GM23338 (cell line): ENCODE data around the gene CCNY. TPM values are rescaled to one million over a fixed set of nuclear protein-coding genes. Genes with fewer than 3 reads are reported as not detected.

Experiments
- ATAC-seq: fragments of 200-7000 bp; cut with Tn5 transposase; 3 replicates; pipeline ENCODE4 v1.9.1; 2020
- DNase-seq: peaks from one replicate; pipeline ENCODE4 v3.0.0-alpha.2; 2015; ENCODE audit warnings: low spot score
- H2AFZ ChIP-seq: fragments of 200-600 bp; sonication (generic); 2 replicates; pipeline ENCODE4 v1.8.0; 2016; ENCODE audit warnings: antibody characterized with exemption, mild to moderate bottlenecking, moderate library complexity
- H3F3A ChIP-seq: fragments of 200-600 bp; sonication (generic); replicated peaks from 2 replicates; pipeline ENCODE4 v1.8.0; 2017; ENCODE audit warnings: antibody characterized with exemption, mixed run types, low read depth
- H3K27ac ChIP-seq: fragments of 200-600 bp; sonication (generic); 2 replicates; pipeline ENCODE4 v1.6.1; 2016; ENCODE audit warnings: low read depth
- H3K27me3 ChIP-seq: fragments of 200-600 bp; sonication (generic); 2 replicates; pipeline ENCODE4 v1.8.0; 2016; ENCODE audit warnings: mild to moderate bottlenecking, mixed run types, moderate library complexity; ENCODE audit not compliant: insufficient read depth
- H3K36me3 ChIP-seq: fragments of 200-600 bp; sonication (generic); 2 replicates; pipeline ENCODE4 v1.8.0; 2016; ENCODE audit warnings: mild to moderate bottlenecking; ENCODE audit not compliant: insufficient read depth
- H3K4me1 ChIP-seq: fragments of 200-600 bp; sonication (generic); 2 replicates; pipeline ENCODE4 v1.8.0; 2016; ENCODE audit warnings: mild to moderate bottlenecking, moderate library complexity; ENCODE audit not compliant: insufficient read depth
- H3K4me2 ChIP-seq: fragments of 200-600 bp; sonication (generic); 2 replicates; pipeline ENCODE4 v1.7.1; 2017; ENCODE audit warnings: mixed run types
- H3K4me3 ChIP-seq: fragments of 200-600 bp; sonication (generic); 2 replicates; pipeline ENCODE4 v1.6.1; 2016; ENCODE audit warnings: mixed run types
- H3K79me2 ChIP-seq: fragments of 200-600 bp; sonication (generic); replicated peaks from 2 replicates; pipeline ENCODE4 v1.8.0; 2017; ENCODE audit warnings: mild to moderate bottlenecking; ENCODE audit not compliant: insufficient read depth
- H3K9me2 ChIP-seq: fragments of 200-600 bp; sonication (generic); 2 replicates; pipeline ENCODE4 v1.8.0; 2017; ENCODE audit not compliant: insufficient read depth
- H4K20me1 ChIP-seq: fragments of 200-600 bp; sonication (generic); replicated peaks from 2 replicates; pipeline ENCODE4 v1.8.0; 2017; ENCODE audit warnings: mild to moderate bottlenecking; ENCODE audit not compliant: insufficient read depth
- H3K27ac Mint-ChIP-seq: 2 replicates; pipeline ENCODE4 v1.8.0; 2020; ENCODE audit warnings: inconsistent platforms, mild to moderate bottlenecking, moderate library complexity, mixed read lengths
- H3K27me3 Mint-ChIP-seq: 3 replicates; pipeline ENCODE4 v1.8.0; 2022; ENCODE audit warnings: low read depth, mild to moderate bottlenecking, moderate library complexity, mixed read lengths, inconsistent platforms; ENCODE audit not compliant: insufficient read depth, poor library complexity
- H3K36me3 Mint-ChIP-seq: 3 replicates; pipeline ENCODE4 v1.8.0; 2021; ENCODE audit warnings: low read depth, mild to moderate bottlenecking, inconsistent platforms, moderate library complexity, mixed read lengths
- H3K4me1 Mint-ChIP-seq: 3 replicates; pipeline ENCODE4 v1.8.0; 2020; ENCODE audit warnings: mild to moderate bottlenecking, inconsistent platforms, mixed read lengths
- H3K4me3 Mint-ChIP-seq: 3 replicates; pipeline ENCODE4 v1.8.0; 2021; ENCODE audit warnings: moderate library complexity, mild to moderate bottlenecking, inconsistent platforms, mixed read lengths
- H3K9me3 Mint-ChIP-seq: 3 replicates; pipeline ENCODE4 v1.8.0; 2020; ENCODE audit warnings: moderate library complexity, mild to moderate bottlenecking, inconsistent platforms, mixed read lengths
- CREB1 ChIP-seq: fragments of 250-450 bp; sonication (Bioruptor Pico); IDR thresholded peaks from 2 replicates; pipeline ENCODE4 v1.5.0; 2020; ENCODE audit warnings: low read depth, mild to moderate bottlenecking, moderate library complexity
- CTCF ChIP-seq, 2 experiments: fragments of 200-600 bp in 1 of 2; sonication (generic) in 1 of 2; conservative IDR thresholded peaks; 2 replicates each; pipeline versions ENCODE4 v1.5.1 to v1.6.1; 2016 to 2017; ENCODE audit warnings: antibody characterized with exemption in 2 of 2, low read depth in 2 of 2, mild to moderate bottlenecking in 2 of 2, moderate library complexity in 1 of 2
- ETS1 ChIP-seq: IDR thresholded peaks from 2 replicates; pipeline ENCODE4 v1.6.1; 2016; ENCODE audit warnings: antibody characterized with exemption
- EZH2 ChIP-seq: fragments of 200-600 bp; sonication (generic); IDR thresholded peaks from one replicate; pipeline ENCODE4 v1.8.0; 2017; ENCODE audit warnings: antibody characterized with exemption, mild to moderate bottlenecking, low read depth; ENCODE audit not compliant: unreplicated experiment
- EZH2phosphoT487 ChIP-seq: fragments of 200-600 bp; sonication (generic); IDR thresholded peaks from one replicate; pipeline ENCODE4 v1.8.1; 2018; ENCODE audit warnings: antibody characterized with exemption; ENCODE audit not compliant: unreplicated experiment
- JUNB ChIP-seq: IDR thresholded peaks from one replicate; pipeline ENCODE4 v1.6.1; 2016; ENCODE audit warnings: antibody characterized with exemption; ENCODE audit not compliant: unreplicated experiment
- NANOG ChIP-seq: IDR thresholded peaks from 2 replicates; pipeline ENCODE4 v1.6.1; 2016; ENCODE audit warnings: antibody characterized with exemption, borderline replicate concordance
- POLR2AphosphoS5 ChIP-seq: IDR thresholded peaks from 2 replicates; pipeline ENCODE4 v1.6.1; 2016; ENCODE audit warnings: antibody characterized with exemption, low read depth
- STAT1 ChIP-seq: IDR thresholded peaks from one replicate; pipeline ENCODE4 v1.6.1; 2016; ENCODE audit warnings: antibody characterized with exemption; ENCODE audit not compliant: unreplicated experiment
- ZNF114 ChIP-seq: fragments of 250-450 bp; sonication (Bioruptor Pico); IDR thresholded peaks from 2 replicates; pipeline ENCODE4 v1.5.0; 2020; ENCODE audit warnings: mild to moderate bottlenecking, moderate library complexity
- ZNF331 ChIP-seq: fragments of 250-450 bp; sonication (Bioruptor Pico); IDR thresholded peaks from 2 replicates; pipeline ENCODE4 v1.5.0; 2020; ENCODE audit warnings: low read depth, mild to moderate bottlenecking, moderate library complexity
- polyA plus RNA-seq: library from polyadenylated mRNA; unstranded; fragments of >200 nt; fragmentation: Nextera tagmentation; extraction: Ambion mirVana; gene quantifications from 2 replicates; pipeline ENCODE4 v1.2.1, GENCODE V29; 2016
- total RNA-seq: library from RNA; depleted of rRNA; stranded (reverse); fragments of >200 nt; shearing (Covaris generic); gene quantifications from 2 replicates; pipeline ENCODE4 v1.2.3, GENCODE V29; 2014
- TF ChIP-seq, protein P1 (sequence below): fragments of 250-450 bp; sonication (Bioruptor Pico); IDR thresholded peaks from 2 replicates; pipeline ENCODE4 v1.5.0; 2020; ENCODE audit warnings: mild to moderate bottlenecking, moderate library complexity

The CCNY gene
- total and polyA plus RNA-seq, 2 experiments from 2014 or later = 14.2 to 29.0 TPM

- Histone ChIP-seq H3K4me1 (peaks cover 10% of the 10 kb centered on the region), H3K4me3 (no peak overlapping the region), H3K36me3 (no peaks in the 10 kb centered on the region), H3K27me3 (no peaks in the 10 kb centered on the region), H3K79me2 (peaks cover 4% of the 10 kb centered on the region; the same call in 1 of the 2 replicates), H4K20me1 (no peaks in the 10 kb centered on the region; the same call in 1 of the 2 replicates), H3K4me2 (no peak overlapping the region), H3K27ac (no peak overlapping the region), H3K9me2 (no peaks in the 10 kb centered on the region), H3F3A (no peaks in the 10 kb centered on the region), H2AFZ (no peak overlapping the region)
- DNase-seq = no peak
- no peak for TF ChIP-seq POLR2AphosphoS5
- no peak for ATAC-seq
- Mint-ChIP-seq H3K27me3 (peaks cover 4% of the 10 kb centered on the region), H3K9me3 (no peaks in the 10 kb centered on the region), H3K4me3 (no peak overlapping the region), H3K27ac (no peak overlapping the region), H3K36me3 (peaks cover 5% of the 10 kb centered on the region; the same call in 2 of the 3 replicates), H3K4me1 (peaks cover 15% of the 10 kb centered on the region)
Measured at GRCh38 chr10:35488228-35488627, 151.9 kb downstream of the CCNY start.

DNA sequence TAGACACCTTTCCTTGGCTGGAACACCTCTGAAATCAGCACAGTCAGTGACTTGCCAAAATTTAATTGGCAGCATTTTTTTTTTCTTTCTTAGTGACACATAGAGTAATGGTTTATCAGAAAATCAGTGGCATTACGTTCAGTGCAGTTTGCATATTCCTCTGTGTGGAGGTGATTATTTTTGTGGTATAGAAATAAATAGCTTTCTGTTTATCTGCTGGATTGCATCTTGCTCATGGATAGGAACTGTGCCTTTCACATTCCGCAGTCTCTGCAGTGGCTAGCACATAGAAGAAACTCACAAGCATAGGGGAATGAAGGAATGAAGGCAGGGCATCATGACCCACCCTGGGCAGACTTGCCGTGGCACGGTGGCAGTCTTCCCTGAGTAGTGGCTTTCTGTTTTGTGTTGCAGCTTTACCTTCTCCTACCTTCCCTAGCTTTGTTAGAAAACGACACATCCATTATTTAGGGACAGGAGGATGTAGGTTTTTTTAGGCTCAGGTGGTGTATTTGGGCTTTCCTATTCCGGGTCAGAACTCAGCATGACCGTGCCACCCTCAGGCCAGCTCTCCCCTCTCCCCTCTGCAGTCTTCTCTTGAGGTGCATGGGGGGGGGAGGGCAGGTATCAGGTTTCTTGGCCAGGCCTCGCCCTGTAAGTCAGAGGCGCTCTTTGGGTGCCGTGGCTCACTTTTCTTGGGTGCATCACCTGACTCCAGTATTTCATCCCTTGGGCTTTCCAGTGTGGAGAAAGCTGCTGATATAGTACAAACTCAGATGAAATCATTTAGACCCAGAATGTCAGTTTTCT lies 156.3 kb downstream of the CCNY start:
- H3K9me2 ChIP-seq = no peaks in the 10 kb centered on the region
- H3K36me3 ChIP-seq = no peaks in the 10 kb centered on the region
- peak overlapping the region; percentile 45; the same call in 1 of the 2 replicates for H3K27ac ChIP-seq
- peak; percentile 48 for DNase-seq
- Mint-ChIP-seq H3K27ac (peak overlapping the region; percentile 42), H3K4me1 (peaks cover 40% of the 10 kb centered on the region), H3K4me3 (no peak overlapping the region), H3K9me3 (no peaks in the 10 kb centered on the region), H3K27me3 (peaks cover 3% of the 10 kb centered on the region), H3K36me3 (peaks cover 3% of the 10 kb centered on the region; the same call in 1 of the 3 replicates)
- no peak overlapping the region for H2AFZ ChIP-seq
- H3K4me1 ChIP-seq = peaks cover 26% of the 10 kb centered on the region
- ATAC-seq = peak; percentile 91
- H3K79me2 ChIP-seq = peaks cover 24% of the 10 kb centered on the region
- H3F3A ChIP-seq = no peaks in the 10 kb centered on the region
- no peaks in the 10 kb centered on the region for H3K27me3 ChIP-seq
- peak overlapping the region; percentile 62 for H3K4me2 ChIP-seq
- no peak overlapping the region for H3K4me3 ChIP-seq
- H4K20me1 ChIP-seq = no peaks in the 10 kb centered on the region; the same call in 1 of the 2 replicates
- TF ChIP-seq ETS1 = no peak
- no peak for TF ChIP-seq ZNF114
- TF ChIP-seq EZH2 = no peak
- TF ChIP-seq CTCF (conservative IDR thresholded peaks at IDR 0.05; ENCODE audit: low read depth in 2 of 2) = no peak
- TF ChIP-seq ZNF331 (CRISPR knock-in tag) = no peak
- TF ChIP-seq STAT1 = no peak
- TF ChIP-seq NANOG = no peak
- no peak for TF ChIP-seq CREB1 (CRISPR knock-in tag)
- TF ChIP-seq, protein P1, sequence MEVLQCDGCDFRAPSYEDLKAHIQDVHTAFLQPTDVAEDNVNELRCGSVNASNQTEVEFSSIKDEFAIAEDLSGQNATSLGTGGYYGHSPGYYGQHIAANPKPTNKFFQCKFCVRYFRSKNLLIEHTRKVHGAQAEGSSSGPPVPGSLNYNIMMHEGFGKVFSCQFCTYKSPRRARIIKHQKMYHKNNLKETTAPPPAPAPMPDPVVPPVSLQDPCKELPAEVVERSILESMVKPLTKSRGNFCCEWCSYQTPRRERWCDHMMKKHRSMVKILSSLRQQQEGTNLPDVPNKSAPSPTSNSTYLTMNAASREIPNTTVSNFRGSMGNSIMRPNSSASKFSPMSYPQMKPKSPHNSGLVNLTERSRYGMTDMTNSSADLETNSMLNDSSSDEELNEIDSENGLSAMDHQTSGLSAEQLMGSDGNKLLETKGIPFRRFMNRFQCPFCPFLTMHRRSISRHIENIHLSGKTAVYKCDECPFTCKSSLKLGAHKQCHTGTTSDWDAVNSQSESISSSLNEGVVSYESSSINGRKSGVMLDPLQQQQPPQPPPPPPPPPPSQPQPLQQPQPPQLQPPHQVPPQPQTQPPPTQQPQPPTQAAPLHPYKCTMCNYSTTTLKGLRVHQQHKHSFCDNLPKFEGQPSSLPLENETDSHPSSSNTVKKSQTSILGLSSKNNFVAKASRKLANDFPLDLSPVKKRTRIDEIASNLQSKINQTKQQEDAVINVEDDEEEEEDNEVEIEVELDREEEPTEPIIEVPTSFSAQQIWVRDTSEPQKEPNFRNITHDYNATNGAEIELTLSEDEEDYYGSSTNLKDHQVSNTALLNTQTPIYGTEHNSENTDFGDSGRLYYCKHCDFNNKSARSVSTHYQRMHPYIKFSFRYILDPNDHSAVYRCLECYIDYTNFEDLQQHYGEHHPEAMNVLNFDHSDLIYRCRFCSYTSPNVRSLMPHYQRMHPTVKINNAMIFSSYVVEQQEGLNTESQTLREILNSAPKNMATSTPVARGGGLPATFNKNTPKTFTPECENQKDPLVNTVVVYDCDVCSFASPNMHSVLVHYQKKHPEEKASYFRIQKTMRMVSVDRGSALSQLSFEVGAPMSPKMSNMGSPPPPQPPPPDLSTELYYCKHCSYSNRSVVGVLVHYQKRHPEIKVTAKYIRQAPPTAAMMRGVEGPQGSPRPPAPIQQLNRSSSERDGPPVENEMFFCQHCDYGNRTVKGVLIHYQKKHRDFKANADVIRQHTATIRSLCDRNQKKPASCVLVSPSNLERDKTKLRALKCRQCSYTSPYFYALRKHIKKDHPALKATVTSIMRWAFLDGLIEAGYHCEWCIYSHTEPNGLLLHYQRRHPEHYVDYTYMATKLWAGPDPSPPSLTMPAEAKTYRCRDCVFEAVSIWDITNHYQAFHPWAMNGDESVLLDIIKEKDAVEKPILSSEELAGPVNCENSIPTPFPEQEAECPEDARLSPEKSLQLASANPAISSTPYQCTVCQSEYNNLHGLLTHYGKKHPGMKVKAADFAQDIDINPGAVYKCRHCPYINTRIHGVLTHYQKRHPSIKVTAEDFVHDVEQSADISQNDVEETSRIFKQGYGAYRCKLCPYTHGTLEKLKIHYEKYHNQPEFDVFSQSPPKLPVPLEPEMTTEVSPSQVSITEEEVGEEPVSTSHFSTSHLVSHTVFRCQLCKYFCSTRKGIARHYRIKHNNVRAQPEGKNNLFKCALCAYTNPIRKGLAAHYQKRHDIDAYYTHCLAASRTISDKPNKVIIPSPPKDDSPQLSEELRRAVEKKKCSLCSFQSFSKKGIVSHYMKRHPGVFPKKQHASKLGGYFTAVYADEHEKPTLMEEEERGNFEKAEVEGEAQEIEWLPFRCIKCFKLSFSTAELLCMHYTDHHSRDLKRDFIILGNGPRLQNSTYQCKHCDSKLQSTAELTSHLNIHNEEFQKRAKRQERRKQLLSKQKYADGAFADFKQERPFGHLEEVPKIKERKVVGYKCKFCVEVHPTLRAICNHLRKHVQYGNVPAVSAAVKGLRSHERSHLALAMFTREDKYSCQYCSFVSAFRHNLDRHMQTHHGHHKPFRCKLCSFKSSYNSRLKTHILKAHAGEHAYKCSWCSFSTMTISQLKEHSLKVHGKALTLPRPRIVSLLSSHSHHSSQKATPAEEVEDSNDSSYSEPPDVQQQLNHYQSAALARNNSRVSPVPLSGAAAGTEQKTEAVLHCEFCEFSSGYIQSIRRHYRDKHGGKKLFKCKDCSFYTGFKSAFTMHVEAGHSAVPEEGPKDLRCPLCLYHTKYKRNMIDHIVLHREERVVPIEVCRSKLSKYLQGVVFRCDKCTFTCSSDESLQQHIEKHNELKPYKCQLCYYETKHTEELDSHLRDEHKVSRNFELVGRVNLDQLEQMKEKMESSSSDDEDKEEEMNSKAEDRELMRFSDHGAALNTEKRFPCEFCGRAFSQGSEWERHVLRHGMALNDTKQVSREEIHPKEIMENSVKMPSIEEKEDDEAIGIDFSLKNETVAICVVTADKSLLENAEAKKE = no peak
- TF ChIP-seq POLR2AphosphoS5 = no peak
- TF ChIP-seq JUNB = no peak
- TF ChIP-seq EZH2phosphoT487 = no peak
